Activated T-helper 1 cell treated with anti-CD3 and anti-CD28 coated beads, Interleukin-12 subunit alpha, Interleukin-12 subunit beta, Interleukin-2, Interleukin-4 antibody, amounts not matched to agents 30 ng/mL and 10 ng/mL and 1 ng/mL, durations not matched to agents 14 hours and 24 hours and 36 hours (primary cell): Measurements from ENCODE around the gene NSMF. TPM values are rescaled to one million over a fixed set of nuclear protein-coding genes. Genes with fewer than 3 reads are reported as not detected.
A peak's percentile ranks its signal among the peaks of the same experiment; 100 is the strongest.

Experiments used
- DNase-seq: peaks from one replicate; pipeline ENCODE4 v3.0.0; 2021; ENCODE audit warnings: low spot score
- H3K27ac Mint-ChIP-seq: one replicate; pipeline ENCODE4 v1.8.0; 2021; ENCODE audit warnings: mild to moderate bottlenecking, mixed read lengths
- H3K27me3 Mint-ChIP-seq: one replicate; pipeline ENCODE4 v1.8.0; 2022; ENCODE audit warnings: mild to moderate bottlenecking, moderate library complexity, mixed read lengths; ENCODE audit not compliant: insufficient read depth
- H3K36me3 Mint-ChIP-seq: one replicate; pipeline ENCODE4 v1.8.0; 2021; ENCODE audit warnings: low read depth, mixed read lengths
- H3K4me1 Mint-ChIP-seq: one replicate; pipeline ENCODE4 v1.8.0; 2021; ENCODE audit warnings: low read depth, mixed read lengths
- H3K4me3 Mint-ChIP-seq: one replicate; pipeline ENCODE4 v1.8.0; 2021; ENCODE audit warnings: mild to moderate bottlenecking, moderate library complexity, mixed read lengths
- H3K9me3 Mint-ChIP-seq: one replicate; pipeline ENCODE4 v1.8.0; 2021; ENCODE audit warnings: mixed read lengths
- intact Hi-C: fragments of 100-400 bp; cut with micrococcal nuclease; formaldehyde crosslinking; loops from one replicate; pipeline ENCODE4 v1.15.1; 2024
- total RNA-seq: library from RNA; stranded (reverse); gene quantifications from 2 replicates; pipeline ENCODE4 v1.2.3, GENCODE V29; 2022

NSMF gene
- total RNA-seq, 1 donor from 2014 or later: 58.9 TPM

- Mint-ChIP-seq H3K9me3 (no peaks in the 10 kb centered on the region), H3K27me3 (peaks cover 3% of the 10 kb centered on the region), H3K4me3 (no peak overlapping the region), H3K27ac (no peak overlapping the region), H3K4me1 (no peaks in the 10 kb centered on the region), H3K36me3 (no peaks in the 10 kb centered on the region)
- intact Hi-C loops: loop anchor here (1.0 kb wide), 1 partner anchor 112 kb away; no protein-coding TSS in a partner anchor
- no peak for DNase-seq
These were observed 51.4 kb downstream of the NSMF start for GRCh38 chr9:137407590-137408300.

- H3K27ac Mint-ChIP-seq: no peak overlapping the region
- H3K36me3 Mint-ChIP-seq: no peaks in the 10 kb centered on the region
- H3K4me3 Mint-ChIP-seq: no peak overlapping the region
- intact Hi-C loops: loop anchor here (1.0 kb wide), 1 partner anchor 112 kb away; no protein-coding TSS in a partner anchor
- DNase-seq: peak; percentile 56
- peaks cover 3% of the 10 kb centered on the region for H3K27me3 Mint-ChIP-seq
- H3K9me3 Mint-ChIP-seq: no peaks in the 10 kb centered on the region
- no peaks in the 10 kb centered on the region for H3K4me1 Mint-ChIP-seq
These were observed 52.1 kb downstream of the NSMF start for GRCh38 chr9:137406876-137407589.

DNA sequence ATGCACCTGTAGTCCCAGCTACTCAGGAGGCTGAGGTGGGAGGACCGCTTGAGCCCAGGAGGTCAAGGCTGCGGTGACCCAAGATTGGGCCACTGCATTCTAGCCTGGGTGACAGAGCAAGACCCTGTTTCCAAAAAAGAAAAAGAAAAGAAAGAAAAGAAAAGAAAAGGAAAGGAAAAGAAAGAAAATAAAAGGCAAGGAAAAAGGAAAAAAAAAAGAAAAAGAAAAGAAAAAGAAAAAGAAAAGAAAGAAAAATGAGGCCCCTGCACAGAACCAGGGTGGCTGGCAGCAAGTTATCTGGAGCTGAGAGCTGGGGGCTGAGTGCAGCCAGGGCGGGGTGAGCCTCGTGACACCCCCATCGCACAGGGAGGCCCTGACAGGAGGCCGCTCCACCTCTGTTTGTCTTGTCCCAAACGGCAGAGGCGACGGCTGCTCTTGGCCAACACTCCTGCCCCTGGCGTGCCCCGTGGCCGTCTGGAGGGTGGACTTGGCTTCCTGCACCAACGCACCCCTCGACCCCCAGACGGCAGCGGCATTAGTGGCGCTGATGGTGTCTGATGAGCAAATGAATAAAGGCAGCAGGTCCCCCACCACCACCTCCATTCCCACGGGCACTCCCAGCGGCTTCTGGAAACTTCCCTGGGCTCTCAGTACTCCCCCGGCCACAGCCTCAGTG, 52.9 kb downstream of the NSMF start:
- Mint-ChIP-seq H3K36me3 (no peaks in the 10 kb centered on the region), H3K9me3 (no peaks in the 10 kb centered on the region), H3K27ac (no peak overlapping the region), H3K4me3 (peak overlapping the region; percentile 15), H3K4me1 (no peaks in the 10 kb centered on the region), H3K27me3 (peaks cover 3% of the 10 kb centered on the region)
- DNase-seq: no peak
- intact Hi-C loops: no loop called here

GRCh38 chr9:137405677-137406081, 53.5 kb downstream of the NSMF start:
- intact Hi-C loops: no loop called here
- H3K9me3 Mint-ChIP-seq: no peaks in the 10 kb centered on the region
- peak overlapping the region; percentile 15 for H3K4me3 Mint-ChIP-seq
- no peaks in the 10 kb centered on the region for H3K4me1 Mint-ChIP-seq
- H3K27me3 Mint-ChIP-seq: peaks cover 3% of the 10 kb centered on the region
- no peak overlapping the region for H3K27ac Mint-ChIP-seq
- H3K36me3 Mint-ChIP-seq: no peaks in the 10 kb centered on the region
- DNase-seq: no peak

DNA sequence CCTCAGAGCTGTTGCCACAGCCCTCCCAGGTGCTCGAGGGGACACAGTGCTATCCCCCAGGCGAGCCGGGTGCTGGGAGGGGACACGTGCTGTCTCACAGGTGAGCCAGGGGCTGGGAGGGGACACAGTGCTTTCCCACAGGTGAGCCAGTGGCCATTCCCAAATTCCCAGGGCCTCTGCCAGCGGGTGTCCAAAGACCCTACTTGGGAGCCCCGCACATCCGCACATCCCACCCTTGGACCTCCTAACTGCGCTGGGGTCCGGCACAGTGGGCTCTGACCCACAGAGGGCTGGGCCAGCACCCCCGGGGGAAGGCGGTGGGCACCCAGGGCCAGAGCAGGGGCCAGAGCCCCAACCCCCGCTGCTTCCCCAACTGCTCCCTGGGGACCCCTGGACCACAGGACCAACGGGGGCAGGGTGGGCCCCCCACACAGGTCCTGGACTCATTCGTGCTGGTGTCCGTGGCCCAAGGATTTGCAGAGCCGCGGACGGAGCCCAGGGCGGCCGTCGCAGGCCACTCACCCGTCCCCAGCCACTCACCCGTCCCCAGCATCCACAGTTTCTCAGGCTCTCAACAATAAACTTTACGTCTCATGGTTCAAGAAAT, 54.1 kb downstream of the NSMF start:
- intact Hi-C loops: no loop called here
- peaks cover 3% of the 10 kb centered on the region for H3K27me3 Mint-ChIP-seq
- H3K4me1 Mint-ChIP-seq: no peaks in the 10 kb centered on the region
- H3K4me3 Mint-ChIP-seq: no peak overlapping the region
- no peaks in the 10 kb centered on the region for H3K9me3 Mint-ChIP-seq
- no peak overlapping the region for H3K27ac Mint-ChIP-seq
- H3K36me3 Mint-ChIP-seq: no peaks in the 10 kb centered on the region
- DNase-seq: no peak

GRCh38 chr9:137403269-137403668, 55.9 kb downstream of the NSMF start:
- Mint-ChIP-seq H3K27ac (no peak overlapping the region), H3K4me3 (no peak overlapping the region), H3K9me3 (no peaks in the 10 kb centered on the region), H3K27me3 (peaks cover 4% of the 10 kb centered on the region), H3K4me1 (no peaks in the 10 kb centered on the region), H3K36me3 (no peaks in the 10 kb centered on the region)
- intact Hi-C loops: no loop called here
- DNase-seq: no peak

DNA sequence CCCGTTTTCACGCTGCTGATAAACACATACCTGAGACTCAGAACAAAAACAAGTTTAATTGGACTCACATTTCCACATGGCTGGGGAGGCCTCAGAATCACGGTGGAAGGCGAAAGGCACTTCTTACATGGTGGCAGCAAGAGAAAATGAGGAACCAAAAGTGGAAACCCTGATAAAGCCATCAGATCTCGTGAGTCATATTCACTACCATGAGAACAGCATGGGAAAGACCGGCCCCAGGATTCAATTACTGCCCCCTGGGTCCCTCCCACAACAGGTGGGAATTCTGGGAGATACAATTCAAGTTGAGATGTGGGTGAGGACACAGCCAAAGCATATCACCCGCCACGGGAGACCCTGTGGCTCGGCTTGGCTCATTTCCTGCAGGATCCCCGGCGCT, 56.4 kb downstream of the NSMF start:
- Mint-ChIP-seq H3K36me3 (no peaks in the 10 kb centered on the region), H3K27ac (no peak overlapping the region), H3K27me3 (peaks cover 5% of the 10 kb centered on the region), H3K4me1 (no peaks in the 10 kb centered on the region), H3K4me3 (no peak overlapping the region), H3K9me3 (no peaks in the 10 kb centered on the region)
- intact Hi-C loops: no loop called here
- DNase-seq: no peak

GRCh38 chr9:137398561-137399468, 60.3 kb downstream of the NSMF start:
- no peak overlapping the region for H3K4me3 Mint-ChIP-seq
- no peak for DNase-seq
- H3K27ac Mint-ChIP-seq: no peak overlapping the region
- intact Hi-C loops: no loop called here
- H3K4me1 Mint-ChIP-seq: no peaks in the 10 kb centered on the region
- peaks cover 2% of the 10 kb centered on the region for H3K27me3 Mint-ChIP-seq
- no peaks in the 10 kb centered on the region for H3K9me3 Mint-ChIP-seq
- no peaks in the 10 kb centered on the region for H3K36me3 Mint-ChIP-seq

DNA sequence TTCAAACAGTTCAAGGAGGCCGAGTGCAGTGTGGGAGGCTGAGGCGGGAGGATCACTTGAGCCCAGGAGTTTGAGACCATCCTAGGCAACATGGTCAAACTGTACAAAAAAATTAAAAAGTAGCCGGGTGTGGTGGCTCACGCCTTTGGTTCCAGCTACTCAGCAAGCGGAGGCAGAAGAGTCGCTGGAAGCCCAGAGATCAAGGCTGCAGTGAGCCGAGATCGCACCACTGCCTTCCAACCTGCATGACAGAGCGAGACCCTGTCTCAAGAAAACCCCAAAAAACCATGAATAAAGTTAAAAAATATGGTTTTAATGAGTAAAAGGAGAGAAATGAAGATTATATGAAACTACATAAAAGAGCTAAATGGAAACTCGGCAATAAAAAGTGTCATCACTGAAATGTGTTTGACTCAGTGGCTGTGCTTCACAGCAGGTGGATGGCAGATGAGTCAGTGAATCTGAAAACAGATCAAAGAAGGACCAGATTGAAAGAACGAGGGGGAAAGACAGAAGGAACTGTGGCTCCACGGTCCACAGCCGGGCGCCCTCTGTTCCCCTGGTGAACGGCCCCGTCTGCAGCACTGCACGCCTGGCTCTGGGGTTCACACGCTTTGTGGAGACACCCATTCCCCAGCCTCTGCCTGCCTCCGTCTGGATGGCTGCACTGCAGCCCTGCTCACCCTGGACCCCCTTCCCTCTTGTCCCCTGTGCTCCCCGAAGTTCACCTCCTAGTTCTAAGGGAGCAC, 61.3 kb downstream of the NSMF start:
- H3K36me3 Mint-ChIP-seq: no peaks in the 10 kb centered on the region
- no peaks in the 10 kb centered on the region for H3K4me1 Mint-ChIP-seq
- no peaks in the 10 kb centered on the region for H3K9me3 Mint-ChIP-seq
- intact Hi-C loops: no loop called here
- H3K27ac Mint-ChIP-seq: no peak overlapping the region
- no peak overlapping the region for H3K4me3 Mint-ChIP-seq
- no peak for DNase-seq
- peaks cover 2% of the 10 kb centered on the region for H3K27me3 Mint-ChIP-seq
